NCI-H2081 (cell line): Measurements from ENCODE around the gene L3MBTL3.

Source experiments
- DNase-seq, 2 experiments: peaks; one replicate each; lab custom pipeline; 2025; lab: John Stamatoyannopoulos, UW

The L3MBTL3 gene

DNA sequence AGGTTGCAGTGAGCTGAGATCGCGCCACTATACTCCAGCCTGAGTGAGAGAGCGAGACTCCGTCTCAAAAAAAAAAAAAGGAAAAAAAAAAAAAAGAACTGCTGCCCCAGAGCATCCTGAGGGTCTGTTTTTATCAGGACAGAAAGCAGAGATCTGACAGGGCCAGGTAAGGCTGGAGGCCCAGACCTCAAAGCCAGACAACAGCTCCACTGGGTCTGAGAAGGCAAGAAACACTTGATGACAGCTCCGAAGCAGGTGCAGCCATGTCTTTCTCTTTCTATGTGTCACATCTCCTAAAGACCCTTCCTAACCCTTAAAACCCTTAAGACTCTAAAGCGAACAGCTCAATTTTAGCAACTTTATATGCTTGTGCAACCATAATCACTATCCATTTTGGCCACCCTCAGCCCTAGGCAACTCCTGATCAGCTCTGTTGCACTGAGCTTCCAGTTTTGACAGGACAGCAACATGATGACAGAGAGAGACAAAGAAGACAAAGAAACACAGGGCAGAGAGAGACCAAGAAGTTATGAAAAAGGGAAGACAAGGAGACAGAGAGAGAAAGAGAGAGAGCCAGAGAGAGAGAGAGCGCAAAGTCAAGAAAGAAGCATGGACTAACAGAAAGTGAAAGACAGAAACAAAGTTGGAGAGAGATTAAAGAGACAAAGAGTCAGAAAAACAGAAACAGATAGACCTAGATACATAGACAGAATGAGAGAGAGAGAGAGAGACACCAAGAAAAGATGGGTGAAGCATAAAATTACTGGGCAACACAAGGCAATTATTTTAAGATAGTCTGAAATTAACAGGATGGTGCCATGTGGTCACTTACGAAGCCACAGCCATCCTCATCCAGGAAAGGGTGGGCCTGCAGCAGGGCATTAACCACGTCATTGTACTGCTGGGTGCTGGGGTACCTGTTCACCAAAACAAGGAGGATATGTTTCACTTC is 165.2 kb downstream of the L3MBTL3 start:
- DNase-seq: no peak

GRCh38 chr6:130185658-130186057 is 167.3 kb downstream of the L3MBTL3 start:
- no peak for DNase-seq

GRCh38 chr6:130187335-130188206 is 169.2 kb downstream of the L3MBTL3 start:
- DNase-seq: no peak

- no peak for DNase-seq
Measured at GRCh38 chr6:130188207-130188899, 170.0 kb downstream of the L3MBTL3 start.

- DNase-seq: no peak
Measured at GRCh38 chr6:130189531-130190397, 171.4 kb downstream of the L3MBTL3 start.
